ENCODE measurements around the gene AARS2.
"Not testable (repeated sequence)": the region's sequence is repeated elsewhere in the genome, so short reads cannot be mapped to it uniquely, and the experiment has no call there.

AARS2 gene

GRCh38 chr6:44327760-44328159, 14.6 kb upstream of the AARS2 start:
- TF ChIP-seq CTCF (conservative IDR thresholded peaks at IDR 0.05), result no peak
- H3K27ac ChIP-seq, result no peak overlapping the region

DNA sequence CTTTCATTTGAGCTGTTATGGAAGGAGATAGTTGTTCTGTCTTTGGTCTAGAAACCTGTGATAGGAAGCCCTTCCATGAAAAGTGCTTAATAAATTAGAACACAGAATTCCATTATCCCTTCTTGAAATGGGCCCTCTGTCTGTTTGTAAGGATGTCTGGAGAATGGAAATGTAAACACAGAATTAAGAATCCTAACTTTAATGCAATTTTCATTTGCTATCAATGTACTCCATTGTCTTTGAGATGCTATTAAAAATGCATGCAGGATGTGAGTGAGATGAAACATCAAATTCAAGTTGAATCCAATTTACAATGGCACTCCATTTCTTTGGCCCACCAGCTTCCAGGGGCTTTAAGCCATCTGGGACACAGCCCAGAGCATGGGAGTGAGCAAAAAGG, 13.9 kb upstream of the AARS2 start:
- TF ChIP-seq ZFX (IDR thresholded peaks at IDR 0.05), result no peak
- TF ChIP-seq CTCF (conservative IDR thresholded peaks at IDR 0.05), result no peak
- no peak overlapping the region for H3K27ac ChIP-seq

DNA sequence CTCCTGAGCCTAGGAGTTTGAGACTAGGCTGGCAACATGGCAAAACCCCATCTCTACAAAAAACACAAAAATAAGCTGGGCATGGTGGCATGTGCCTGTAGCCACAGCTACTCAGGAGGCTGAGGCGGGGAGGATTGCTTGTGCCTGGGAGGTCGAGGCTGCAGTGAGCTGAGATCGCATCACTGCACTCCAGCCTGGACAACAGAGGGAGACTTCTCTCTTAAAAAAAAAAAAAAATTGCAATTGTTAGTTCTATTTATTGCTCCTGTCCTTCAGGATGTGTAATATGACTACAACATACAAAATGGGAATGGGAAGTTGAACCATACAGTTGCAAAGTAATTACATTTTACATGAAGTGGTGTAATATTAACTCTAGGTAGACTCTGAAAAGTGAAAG, 8.1 kb upstream of the AARS2 start:
- H3K27ac ChIP-seq, result no peak overlapping the region
- TF ChIP-seq CTCF (conservative IDR thresholded peaks at IDR 0.05) (no peak), ZFX (IDR thresholded peaks at IDR 0.05) (no peak)

GRCh38 chr6:44317136-44317631, 4.0 kb upstream of the AARS2 start:
- not testable (repeated sequence) for H3K27ac ChIP-seq

GRCh38 chr6:44316481-44316880, 3.3 kb upstream of the AARS2 start:
- TF ChIP-seq CTCF (conservative IDR thresholded peaks at IDR 0.05) (no peak), ZFX (IDR thresholded peaks at IDR 0.05) (no peak)
- no peak overlapping the region for H3K27ac ChIP-seq

GRCh38 chr6:44315951-44316350, 2.8 kb upstream of the AARS2 start:
- H3K27ac ChIP-seq, result no peak overlapping the region
- TF ChIP-seq ZFX (IDR thresholded peaks at IDR 0.05) (no peak), CTCF (conservative IDR thresholded peaks at IDR 0.05) (no peak)

- TF ChIP-seq ZFX (IDR thresholded peaks at IDR 0.05) (no peak), CTCF (conservative IDR thresholded peaks at IDR 0.05) (no peak)
- H3K27ac ChIP-seq, result no peak overlapping the region
Observed at GRCh38 chr6:44315516-44315915, 2.4 kb upstream of the AARS2 start.

GRCh38 chr6:44314657-44315056, 1.5 kb upstream of the AARS2 start:
- not testable (repeated sequence) for H3K27ac ChIP-seq

- TF ChIP-seq CTCF (conservative IDR thresholded peaks at IDR 0.05), result no peak
- no peak overlapping the region for H3K27ac ChIP-seq
Observed at GRCh38 chr6:44311767-44312166, 1.4 kb downstream of the AARS2 start.
